Measurements from ENCODE around the gene FGF6.

DNA sequence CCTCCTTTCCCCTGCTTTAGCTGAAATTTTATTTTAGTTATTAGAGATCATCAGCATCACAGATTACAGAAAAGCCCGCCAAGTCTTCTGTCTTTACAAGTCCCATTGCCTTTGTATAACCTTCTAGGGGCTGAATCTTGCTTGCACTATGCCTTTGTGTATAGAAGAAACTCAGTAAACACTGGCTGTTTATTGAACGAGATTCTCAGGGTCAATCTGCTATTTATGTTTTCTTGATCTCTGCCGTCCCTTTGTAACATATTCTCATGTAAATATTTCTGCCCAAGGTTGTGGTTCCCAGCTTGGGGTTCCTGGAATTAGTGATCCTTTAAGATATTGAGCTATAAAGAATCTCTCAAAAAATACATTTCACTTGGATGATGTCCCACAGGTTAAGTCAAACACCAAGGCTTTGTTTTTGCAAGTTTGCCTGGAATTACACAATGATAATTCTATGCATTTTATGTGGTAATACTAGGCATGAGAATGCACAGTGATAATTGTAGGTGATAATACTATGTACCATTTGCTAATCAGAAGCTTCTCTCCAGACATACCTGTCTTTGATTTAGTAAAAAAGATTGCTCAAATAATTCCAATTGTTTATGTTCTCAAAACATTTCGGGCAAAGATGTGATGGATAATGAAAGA, 40.6 kb upstream of the FGF6 start:
- TF ChIP-seq CTCF (IDR thresholded peaks at IDR 0.05) (no peak), POLR2AphosphoS5 (IDR thresholded peaks at IDR 0.05) (no peak)
